AG10803 (cell line): Measurements from ENCODE around the gene KRTAP10-10.
"Not testable (repeated sequence)": the region's sequence is repeated elsewhere in the genome, so short reads cannot be mapped to it uniquely, and the experiment has no call there.

Experiments
- DNase-seq: peaks from one replicate; pipeline ENCODE4 v3.0.0; 2010; ENCODE audit warnings: low read depth
- H3K4me3 ChIP-seq: 2 replicates; pipeline ENCODE4 v1.5.1; 2011; ENCODE audit warnings: mild to moderate bottlenecking, low read length, control low read depth
- TF ChIP-seq, protein P1 (sequence below): conservative IDR thresholded peaks from 2 replicates; pipeline ENCODE4 v1.5.1; 2011; ENCODE audit warnings: mild to moderate bottlenecking, low read length, control low read depth, inconsistent platforms

Gene KRTAP10-10

DNA sequence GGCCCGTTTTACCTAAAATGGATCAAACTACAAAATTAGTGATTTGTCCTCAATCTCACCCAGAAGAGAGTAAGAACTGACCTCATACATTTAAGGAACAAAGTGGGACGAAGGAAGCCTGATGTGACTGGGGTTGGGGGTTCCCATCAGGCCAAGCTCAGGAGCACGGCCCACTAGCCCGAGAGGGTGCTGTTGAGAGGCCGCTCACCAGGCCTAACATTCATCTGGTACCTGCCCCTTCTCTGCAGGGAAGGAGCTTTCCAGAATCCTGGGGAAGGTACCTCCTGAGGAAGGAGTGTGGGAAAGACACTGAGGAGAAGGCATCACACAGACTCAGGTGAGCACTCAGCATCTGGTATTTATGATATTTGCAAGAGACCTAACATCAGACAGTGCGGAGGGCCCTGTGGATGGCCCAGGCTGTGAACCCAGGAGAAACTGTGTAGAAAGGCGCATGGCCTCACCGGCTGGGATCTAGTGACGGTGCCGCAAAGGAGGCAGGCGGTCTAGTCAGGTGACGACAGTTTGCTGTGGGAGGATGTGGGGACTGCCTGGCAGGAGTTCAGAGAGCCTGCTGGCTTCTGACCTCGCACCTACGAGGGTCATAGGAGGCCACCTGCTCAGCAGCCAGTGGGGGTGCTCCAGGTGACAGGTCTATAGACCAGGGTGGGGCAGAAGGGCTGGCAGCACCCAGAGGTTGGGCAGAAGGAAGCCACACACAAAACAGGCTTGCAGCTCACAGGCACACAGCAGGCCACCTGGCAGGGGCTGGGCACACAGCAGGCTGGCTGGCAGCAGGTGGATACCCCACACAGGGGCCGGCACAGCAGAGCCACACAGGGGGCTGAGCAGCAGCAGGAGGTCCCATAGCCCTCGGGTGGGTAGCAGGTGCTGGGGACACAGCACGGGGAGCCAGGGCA lies 16.8 kb downstream of the KRTAP10-10 start:
- TF ChIP-seq, protein P1, sequence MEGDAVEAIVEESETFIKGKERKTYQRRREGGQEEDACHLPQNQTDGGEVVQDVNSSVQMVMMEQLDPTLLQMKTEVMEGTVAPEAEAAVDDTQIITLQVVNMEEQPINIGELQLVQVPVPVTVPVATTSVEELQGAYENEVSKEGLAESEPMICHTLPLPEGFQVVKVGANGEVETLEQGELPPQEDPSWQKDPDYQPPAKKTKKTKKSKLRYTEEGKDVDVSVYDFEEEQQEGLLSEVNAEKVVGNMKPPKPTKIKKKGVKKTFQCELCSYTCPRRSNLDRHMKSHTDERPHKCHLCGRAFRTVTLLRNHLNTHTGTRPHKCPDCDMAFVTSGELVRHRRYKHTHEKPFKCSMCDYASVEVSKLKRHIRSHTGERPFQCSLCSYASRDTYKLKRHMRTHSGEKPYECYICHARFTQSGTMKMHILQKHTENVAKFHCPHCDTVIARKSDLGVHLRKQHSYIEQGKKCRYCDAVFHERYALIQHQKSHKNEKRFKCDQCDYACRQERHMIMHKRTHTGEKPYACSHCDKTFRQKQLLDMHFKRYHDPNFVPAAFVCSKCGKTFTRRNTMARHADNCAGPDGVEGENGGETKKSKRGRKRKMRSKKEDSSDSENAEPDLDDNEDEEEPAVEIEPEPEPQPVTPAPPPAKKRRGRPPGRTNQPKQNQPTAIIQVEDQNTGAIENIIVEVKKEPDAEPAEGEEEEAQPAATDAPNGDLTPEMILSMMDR = no peak
- H3K4me3 ChIP-seq = no peak overlapping the region
- no peak for DNase-seq

GRCh38 chr21:44654576-44655175 lies 17.5 kb downstream of the KRTAP10-10 start, which contains the start of gene KRTAP12-4:
TSS of gene KRTAP12-4 (minus strand) at chr21:44654659. CDS start at chr21:44654614, 45 bp downstream.
- DNase-seq = no peak
- no peak within 1 kb of the TSS for H3K4me3 ChIP-seq
- TF ChIP-seq, protein P1 = no peak

- no peak for DNase-seq
- no peak overlapping the region for H3K4me3 ChIP-seq
- TF ChIP-seq, protein P1 = no peak
These were observed 19.7 kb downstream of the KRTAP10-10 start for GRCh38 chr21:44656868-44657267.

- H3K4me3 ChIP-seq = no peak within 1 kb of the TSS
- no peak for DNase-seq
- TF ChIP-seq, protein P1 = no peak
These were observed 20.7 kb downstream of the KRTAP10-10 start, which contains the start of gene KRTAP12-3 for GRCh38 chr21:44657635-44658540. TSS of gene KRTAP12-3 (plus strand) at chr21:44657932. CDS start at chr21:44657980, 48 bp downstream.

- TF ChIP-seq, protein P1 = no peak
- no peak for DNase-seq
- H3K4me3 ChIP-seq = no peak overlapping the region
These were observed 21.4 kb downstream of the KRTAP10-10 start for GRCh38 chr21:44658541-44658910.

DNA sequence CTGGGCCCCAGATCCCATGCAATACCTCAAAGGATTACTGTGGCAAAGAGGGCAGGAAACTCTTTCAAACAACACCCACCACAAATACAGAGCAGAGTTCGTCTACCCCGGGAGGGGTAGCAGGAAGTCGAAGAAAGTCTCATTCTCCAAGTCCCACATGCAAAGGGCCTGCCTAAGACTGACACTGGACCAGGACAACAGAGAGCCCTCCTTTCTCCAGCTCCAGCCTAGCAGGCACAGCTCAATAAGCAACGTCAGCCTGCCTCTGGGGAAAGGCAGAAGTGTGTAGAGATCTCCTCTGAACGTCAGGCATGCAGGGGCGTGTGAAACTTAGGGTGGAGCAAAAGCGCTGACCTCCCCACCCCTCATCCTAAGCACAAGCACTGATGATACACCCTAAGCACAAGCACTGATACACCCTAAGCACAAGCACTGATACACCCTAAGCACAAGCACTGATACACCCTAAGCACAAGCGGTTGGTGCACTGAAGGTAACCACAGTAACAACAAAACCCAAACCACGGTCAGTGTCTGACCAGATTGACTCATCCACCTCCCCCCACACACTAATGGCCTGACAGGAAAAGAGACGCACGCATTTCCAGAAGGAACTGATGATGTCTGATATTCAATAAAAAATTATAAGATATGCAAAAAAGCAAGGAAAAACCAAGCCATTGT lies 21.9 kb downstream of the KRTAP10-10 start:
- DNase-seq = no peak
- no peak overlapping the region for H3K4me3 ChIP-seq
- TF ChIP-seq, protein P1 = no peak

GRCh38 chr21:44661567-44661966 lies 24.4 kb downstream of the KRTAP10-10 start:
- H3K4me3 ChIP-seq, DNase-seq: not testable (repeated sequence)
